Endothelial cell of umbilical vein (primary cell): ENCODE measurements around the gene UBE2G1. TPM values are rescaled to one million over a fixed set of nuclear protein-coding genes. Genes with fewer than 3 reads are reported as not detected.

ENCODE experiments used
- BruUV-seq: library from RNA; stranded (reverse); fragments of 400-500 nt; replicated peaks from 2 replicates; lab custom pipeline; 2021; lab: Mats Ljungman, UMichigan
- CTCF ChIA-PET: fragments of 300-600, 350-600 bp; sonication (Branson Sonifier 250); formaldehyde crosslinking; loops from one replicate; lab custom pipeline; 2021; ENCODE audit warnings: antibody characterized with exemption, inconsistent platforms; lab: Charles Lee
- POLR2A ChIA-PET: fragments of 300-600, 350-600 bp; sonication (Branson Sonifier 250); formaldehyde crosslinking; loops from one replicate; lab custom pipeline; 2021; ENCODE audit warnings: antibody characterized with exemption, inconsistent platforms; lab: Charles Lee
- DNase-seq: peaks from one replicate; pipeline ENCODE4 v3.0.0-alpha.2; 2011; ENCODE audit warnings: low read depth, low spot score
- FAIRE-seq: peaks from 2 replicates; lab custom pipeline; 2011; peaks lifted over from hg19 to GRCh38; lab: Jason Lieb, UNC
- H2AFZ ChIP-seq: 2 replicates; pipeline ENCODE4 v1.6.0; 2012; ENCODE audit warnings: low read depth, low read length, control low read depth, inconsistent platforms
- H3K27ac ChIP-seq: 2 replicates; pipeline ENCODE4 v1.5.1; 2011; ENCODE audit warnings: low read depth, mild to moderate bottlenecking, control low read depth, low read length, moderate library complexity; ENCODE audit not compliant: insufficient read depth
- H3K27me3 ChIP-seq, 2 experiments: 2 replicates each; pipeline versions ENCODE4 v1.6.0 to v1.6.1; 2011; ENCODE audit warnings: low read length in 2 of 2, mixed read lengths in 1 of 2; ENCODE audit not compliant: control insufficient read depth in 2 of 2, insufficient read depth in 2 of 2
- H3K36me3 ChIP-seq, 2 experiments: 2 replicates in 1 of 2; 3 replicates in 1 of 2; pipeline ENCODE4 v1.5.1; 2011; ENCODE audit warnings: low read length in 2 of 2, mild to moderate bottlenecking in 1 of 2, moderate library complexity in 1 of 2; ENCODE audit not compliant: control insufficient read depth in 2 of 2, insufficient read depth in 2 of 2; ENCODE audit errors: extremely low read depth in 1 of 2
- H3K4me1 ChIP-seq: 3 replicates; pipeline ENCODE4 v1.5.1; 2011; ENCODE audit warnings: mild to moderate bottlenecking, low read length; ENCODE audit not compliant: control insufficient read depth, insufficient read depth; ENCODE audit errors: extremely low read depth
- H3K4me2 ChIP-seq: 2 replicates; pipeline ENCODE4 v1.6.1; 2011; ENCODE audit warnings: low read length, control low read depth, mixed read lengths; ENCODE audit not compliant: insufficient read depth
- H3K4me3 ChIP-seq, 3 experiments: fragments of 200-600 bp in 1 of 3; sonication (generic), shearing (Covaris generic) in 1 of 3; replicated peaks in 1 of 3; 2 replicates each; pipeline ENCODE4 v1.5.1; 2011 to 2016; ENCODE audit warnings: control low read depth in 3 of 3, low read length in 3 of 3, mild to moderate bottlenecking in 2 of 3, inconsistent platforms in 1 of 3, low read depth in 1 of 3, moderate library complexity in 1 of 3; ENCODE audit not compliant: insufficient read depth in 1 of 3
- H3K79me2 ChIP-seq: 2 replicates; pipeline ENCODE4 v1.6.0; 2012; ENCODE audit warnings: low read length, inconsistent platforms; ENCODE audit not compliant: control insufficient read depth, insufficient read depth
- H3K9ac ChIP-seq: replicated peaks from 2 replicates; pipeline ENCODE3; 2011; ENCODE audit warnings: low read length, control low read depth; ENCODE audit not compliant: insufficient read depth; ENCODE audit errors: extremely low read depth
- H3K9me1 ChIP-seq: replicated peaks from 3 replicates; pipeline ENCODE4 v1.6.0; 2011; ENCODE audit warnings: mild to moderate bottlenecking, low read length; ENCODE audit not compliant: control insufficient read depth, insufficient read depth; ENCODE audit errors: extremely low read depth
- H3K9me3 ChIP-seq: replicated peaks from 2 replicates; pipeline ENCODE4 v1.5.1; 2012; ENCODE audit warnings: low read length, inconsistent platforms; ENCODE audit not compliant: control insufficient read depth, insufficient read depth
- H4K20me1 ChIP-seq: replicated peaks from 2 replicates; pipeline ENCODE3; 2011; ENCODE audit warnings: mild to moderate bottlenecking, low read length; ENCODE audit not compliant: control insufficient read depth, insufficient read depth; ENCODE audit errors: extremely low read depth
- CTCF ChIP-seq, 2 donors: IDR thresholded peaks; 1 replicate in 1 of 2; 2 replicates in 1 of 2; pipeline ENCODE4 v1.5.1; 2011; ENCODE audit warnings: low read length in 2 of 2, mild to moderate bottlenecking in 2 of 2, moderate library complexity in 2 of 2, control low read depth in 1 of 2, inconsistent platforms in 1 of 2, low read depth in 1 of 2; ENCODE audit not compliant: insufficient read depth in 1 of 2; ENCODE audit errors: extremely low read depth in 1 of 2
- EZH2 ChIP-seq: IDR thresholded peaks from 2 replicates; pipeline ENCODE4 v1.6.1; 2012; ENCODE audit warnings: borderline replicate concordance, low read depth, mild to moderate bottlenecking, moderate library complexity, low read length, inconsistent platforms; ENCODE audit not compliant: severe bottlenecking
- FOS ChIP-seq: IDR thresholded peaks from 2 replicates; pipeline ENCODE4 v1.6.1; 2011; ENCODE audit warnings: mild to moderate bottlenecking, low read length, moderate library complexity, borderline replicate concordance; ENCODE audit not compliant: insufficient read depth
- GATA2 ChIP-seq: IDR thresholded peaks from 2 replicates; pipeline ENCODE4 v1.7.0; 2011; ENCODE audit warnings: low read depth, mild to moderate bottlenecking, moderate library complexity, mixed read lengths, low read length; ENCODE audit not compliant: insufficient read length, insufficient read depth
- JUN ChIP-seq: IDR thresholded peaks from 2 replicates; pipeline ENCODE4 v1.6.1; 2011; ENCODE audit warnings: borderline replicate concordance, low read depth; ENCODE audit not compliant: insufficient read length, insufficient read depth
- MYC ChIP-seq: IDR thresholded peaks from one replicate; pipeline ENCODE4 v1.6.1; 2011; ENCODE audit warnings: mild to moderate bottlenecking, low read depth, low read length
- POLR2A ChIP-seq: IDR thresholded peaks from 2 replicates; pipeline ENCODE4 v1.6.1; 2012; ENCODE audit warnings: low read depth, mild to moderate bottlenecking, control low read depth, low read length
- POLR2AphosphoS5 ChIP-seq: IDR thresholded peaks from 2 replicates; pipeline ENCODE4 v1.6.1; 2012; ENCODE audit warnings: low read depth, mild to moderate bottlenecking, control low read depth, low read length, moderate library complexity; ENCODE audit not compliant: insufficient read depth
- dilution Hi-C: fragments of 300-500 bp; cut with MboI; formaldehyde crosslinking; loops from one replicate; pipeline ENCODE4 v1.15.0; 2019; ENCODE audit warnings: low sequenced_read_pairs; ENCODE audit not compliant: extremely low pct_ligation_motif_present
- intact Hi-C: fragments of 100-400 bp; cut with micrococcal nuclease; formaldehyde crosslinking; loops from one replicate; pipeline ENCODE4 v1.10.0; 2022
- polyA plus RNA-seq, 4 experiments: library from polyadenylated mRNA; depleted of rRNA in 3 of 4; stranded (reverse) in 3 of 4; unstranded in 1 of 4; fragments of >200 nt; gene quantifications; 2 replicates each; pipeline versions ENCODE4 v1.2.1 to v1.2.3, GENCODE V29; 2011 to 2012; ENCODE audit warnings: missing spikeins in 1 of 4
- total RNA-seq: library from RNA; stranded (reverse); gene quantifications from 2 replicates; pipeline ENCODE4 v1.2.3, GENCODE V29; 2021

UBE2G1 gene
- total and polyA plus RNA-seq, 2 donors (not counting 3 experiments of a cell fraction or from before 2014, with no cell fraction given), result 29.2 to 79.6 TPM

GRCh38 chr17:4316648-4317047 is 49.8 kb downstream of the UBE2G1 start:
- DNase-seq (no peak), FAIRE-seq (no peak)
- Histone ChIP-seq H3K36me3 (no peaks in the 10 kb centered on the region), H3K9ac (no peak overlapping the region), H3K27me3 (no peaks in the 10 kb centered on the region), H3K4me3 (no peak overlapping the region), H3K4me1 (peaks cover 2% of the 10 kb centered on the region), H3K79me2 (peaks cover 91% of the 10 kb centered on the region), H3K4me2 (no peak overlapping the region), H2AFZ (no peak overlapping the region), H3K27ac (no peak overlapping the region), H3K9me3 (no peaks in the 10 kb centered on the region), H4K20me1 (peaks cover 15% of the 10 kb centered on the region), H3K9me1 (no peaks in the 10 kb centered on the region)
- no TSS peak for BruUV-seq
- TF ChIP-seq MYC (no peak), GATA2 (no peak)
- CTCF ChIA-PET, result interaction anchor here (0.6 kb wide), 1 partner anchor 1034 kb away, joined by 3 read pairs; no protein-coding TSS in a partner anchor
- dilution Hi-C loops, result no loop called here
- POLR2A ChIA-PET, result no interaction called here
- intact Hi-C loops, result no loop called here

GRCh38 chr17:4314618-4315017 is 51.9 kb downstream of the UBE2G1 start:
- H3K36me3 ChIP-seq, result no peaks in the 10 kb centered on the region
- ChIA-PET POLR2A (no interaction called here), CTCF (interaction anchor here (2.1 kb wide), 1 partner anchor 10 kb away, joined by 9 read pairs; no protein-coding TSS in a partner anchor)
- H2AFZ ChIP-seq, result no peak overlapping the region
- H3K27ac ChIP-seq, result no peak overlapping the region
- TF ChIP-seq EZH2 (no peak), GATA2 (no peak), MYC (no peak), POLR2A (no peak), POLR2AphosphoS5 (no peak), CTCF (IDR thresholded peaks at IDR 0.05; ENCODE audit: extremely low read depth in 1 of 2, insufficient read depth in 1 of 2, low read depth in 1 of 2, low read length in 2 of 2) (no peak), JUN (no peak), FOS (no peak)
- dilution Hi-C loops (no loop called here), intact Hi-C loops (loop anchor here (5.0 kb wide), 1 partner anchor 53 kb away; the partner anchor contains the start of gene UBE2G1)
- FAIRE-seq (no peak), DNase-seq (no peak)
- H3K79me2 ChIP-seq, result peaks cover 91% of the 10 kb centered on the region
- H3K4me1 ChIP-seq, result peaks cover 14% of the 10 kb centered on the region
- H3K9ac ChIP-seq, result no peak overlapping the region
- H3K27me3 ChIP-seq, result no peaks in the 10 kb centered on the region
- H3K9me1 ChIP-seq, result no peaks in the 10 kb centered on the region
- no peak overlapping the region for H3K4me3 ChIP-seq
- H4K20me1 ChIP-seq, result peaks cover 12% of the 10 kb centered on the region
- H3K9me3 ChIP-seq, result no peaks in the 10 kb centered on the region
- no TSS peak for BruUV-seq
- H3K4me2 ChIP-seq, result no peak overlapping the region
